ENCODE results near the gene METTL25. TPM values are rescaled to one million over a fixed set of nuclear protein-coding genes. Genes with fewer than 3 reads are reported as not detected.
"Not testable (repeated sequence)": the region's sequence is repeated elsewhere in the genome, so short reads cannot be mapped to it uniquely, and the experiment has no call there.

Gene METTL25
- 3.0 TPM for polyA plus RNA-seq (2013, experiment 1 of 2; ENCODE audit: insufficient read length)
- 4.1 TPM for polyA plus RNA-seq (2013, experiment 2 of 2; ENCODE audit: insufficient read length)

GRCh38 chr12:82358200-82359114 lies at the start of gene METTL25, which contains the start of gene CCDC59:
Gene METTL25 (plus strand): TSS chr12:82358529. CDS start chr12:82358566, 37 bp downstream.
Gene CCDC59 (minus strand): TSS chr12:82358387. CDS start chr12:82358376, 11 bp downstream.
- peak; percentile 99 for DNase-seq

GRCh38 chr12:82314406-82314892 lies 43.9 kb upstream of the METTL25 start:
- DNase-seq, result no peak

- DNase-seq, result no peak
Measured at GRCh38 chr12:82319276-82319675, 39.1 kb upstream of the METTL25 start.

GRCh38 chr12:82325540-82326336 lies 32.6 kb upstream of the METTL25 start:
- no peak for DNase-seq

- peak; percentile 38 for DNase-seq
Measured at GRCh38 chr12:82326905-82327503, 31.3 kb upstream of the METTL25 start.

GRCh38 chr12:82327861-82328260 lies 30.5 kb upstream of the METTL25 start:
- DNase-seq, result no peak

GRCh38 chr12:82329508-82329907 lies 28.8 kb upstream of the METTL25 start:
- no peak for DNase-seq

GRCh38 chr12:82350161-82350560 lies 8.2 kb upstream of the METTL25 start:
- DNase-seq, result no peak

- DNase-seq, result no peak
Measured at GRCh38 chr12:82351390-82351789, 6.9 kb upstream of the METTL25 start.

- DNase-seq, result no peak
Measured at GRCh38 chr12:82357340-82357739, 989 bp upstream of the METTL25 start.

GRCh38 chr12:82357845-82358199 lies 507 bp upstream of the METTL25 start:
- no peak for DNase-seq

GRCh38 chr12:82359115-82359478 lies 768 bp downstream of the METTL25 start:
- peak; percentile 0 for DNase-seq

- DNase-seq, result not testable (repeated sequence)
Measured at GRCh38 chr12:82360834-82361233, 2.5 kb downstream of the METTL25 start.

- DNase-seq, result no peak
Measured at GRCh38 chr12:82361461-82361915, 3.2 kb downstream of the METTL25 start.

GRCh38 chr12:82363990-82364389 lies 5.7 kb downstream of the METTL25 start:
- no peak for DNase-seq

- peak; percentile 11 for DNase-seq
Measured at GRCh38 chr12:82366197-82366596, 7.9 kb downstream of the METTL25 start.

GRCh38 chr12:82375201-82375600 lies 16.9 kb downstream of the METTL25 start:
- DNase-seq, result no peak

- no peak for DNase-seq
Measured at GRCh38 chr12:82378997-82379396, 20.7 kb downstream of the METTL25 start.

- DNase-seq, result no peak
Measured at GRCh38 chr12:82383930-82384552, 25.7 kb downstream of the METTL25 start.

GRCh38 chr12:82398879-82399278 lies 40.5 kb downstream of the METTL25 start:
- no peak for DNase-seq

GRCh38 chr12:82400819-82401218 lies 42.5 kb downstream of the METTL25 start:
- DNase-seq, result no peak

- no peak for DNase-seq
Measured at GRCh38 chr12:82406651-82407050, 48.3 kb downstream of the METTL25 start.

Measured in fibroblast of skin of back (primary cell).